H9 (cell line): Measurements from ENCODE around the gene YIPF3. TPM values are rescaled to one million over a fixed set of nuclear protein-coding genes. Genes with fewer than 3 reads are reported as not detected.

Source experiments
- DNase-seq: peaks from one replicate; pipeline ENCODE4 v3.0.0-alpha.2; 2017
- H2AFZ ChIP-seq: one replicate; pipeline ENCODE4 v1.6.1; 2013; ENCODE audit warnings: mild to moderate bottlenecking, low read length, control low read depth, moderate library complexity
- H2AK5ac ChIP-seq: 2 replicates; pipeline ENCODE4 v1.6.1; 2013; ENCODE audit warnings: low read length, control low read depth, mixed read lengths; ENCODE audit not compliant: insufficient read length
- H2BK120ac ChIP-seq: one replicate; pipeline ENCODE4 v1.6.1; 2013; ENCODE audit warnings: low read depth, mild to moderate bottlenecking, low read length, control low read depth, inconsistent platforms; ENCODE audit not compliant: poor library complexity, severe bottlenecking
- H2BK12ac ChIP-seq: 2 replicates; pipeline ENCODE4 v1.6.1; 2013; ENCODE audit warnings: low read length, control low read depth, mixed read lengths, low read depth; ENCODE audit not compliant: insufficient read length
- H2BK15ac ChIP-seq: 2 replicates; pipeline ENCODE4 v1.6.1; 2013; ENCODE audit warnings: low read depth, low read length, control low read depth
- H2BK20ac ChIP-seq: one replicate; pipeline ENCODE4 v1.6.1; 2013; ENCODE audit warnings: low read depth, mild to moderate bottlenecking, low read length, control low read depth, inconsistent platforms; ENCODE audit not compliant: poor library complexity, severe bottlenecking
- H2BK5ac ChIP-seq: 2 replicates; pipeline ENCODE4 v1.6.1; 2013; ENCODE audit warnings: low read length, control low read depth, mixed read lengths; ENCODE audit not compliant: insufficient read length
- H3K14ac ChIP-seq: 2 replicates; pipeline ENCODE4 v1.6.1; 2013; ENCODE audit warnings: low read length, control low read depth; ENCODE audit not compliant: insufficient read depth
- H3K18ac ChIP-seq: 2 replicates; pipeline ENCODE4 v1.6.1; 2013; ENCODE audit warnings: low read depth, mild to moderate bottlenecking, mixed read lengths, low read length, control low read depth; ENCODE audit not compliant: insufficient read length
- H3K23ac ChIP-seq: 2 replicates; pipeline ENCODE4 v1.6.1; 2013; ENCODE audit warnings: low read length, control low read depth, mixed read lengths, low read depth; ENCODE audit not compliant: insufficient read length
- H3K23me2 ChIP-seq: 2 replicates; pipeline ENCODE4 v1.6.1; 2013; ENCODE audit warnings: low read depth, mild to moderate bottlenecking, mixed read lengths, low read length, control low read depth; ENCODE audit not compliant: insufficient read length, poor library complexity, severe bottlenecking
- H3K27ac ChIP-seq: 2 replicates; pipeline ENCODE4 v1.5.1; 2013; ENCODE audit warnings: low read length, control low read depth, mixed read lengths, low read depth; ENCODE audit not compliant: insufficient read length
- H3K27me3 ChIP-seq: 2 replicates; pipeline ENCODE4 v1.6.1; 2013; ENCODE audit warnings: low read length, control low read depth, inconsistent platforms; ENCODE audit not compliant: insufficient read depth
- H3K4ac ChIP-seq: 2 replicates; pipeline ENCODE4 v1.6.1; 2013; ENCODE audit warnings: low read depth, mild to moderate bottlenecking, control low read depth, inconsistent platforms, low read length, moderate library complexity
- H3K4me1 ChIP-seq: 2 replicates; pipeline ENCODE4 v1.6.1; 2013; ENCODE audit warnings: low read length, control low read depth, inconsistent platforms; ENCODE audit not compliant: insufficient read depth
- H3K4me2 ChIP-seq: 2 replicates; pipeline ENCODE4 v1.6.1; 2013; ENCODE audit warnings: low read length, control low read depth, mixed read lengths; ENCODE audit not compliant: insufficient read length, insufficient read depth
- H3K56ac ChIP-seq: 2 replicates; pipeline ENCODE4 v1.6.1; 2013; ENCODE audit warnings: low read depth, mild to moderate bottlenecking, mixed read lengths, low read length, control low read depth; ENCODE audit not compliant: insufficient read length
- H3K79me1 ChIP-seq: 2 replicates; pipeline ENCODE4 v1.6.1; 2013; ENCODE audit warnings: low read depth, mild to moderate bottlenecking, moderate library complexity, low read length, control low read depth, inconsistent platforms; ENCODE audit not compliant: insufficient read depth, poor library complexity, severe bottlenecking
- H3K79me2 ChIP-seq: 2 replicates; pipeline ENCODE4 v1.6.1; 2013; ENCODE audit warnings: low read length, control low read depth, inconsistent platforms; ENCODE audit not compliant: insufficient read depth
- H3K9ac ChIP-seq: 2 replicates; pipeline ENCODE4 v1.6.1; 2013; ENCODE audit warnings: low read length, control low read depth, mixed read lengths; ENCODE audit not compliant: insufficient read length; ENCODE audit errors: extremely low read depth
- H3K9me3 ChIP-seq: one replicate; pipeline ENCODE4 v1.6.1; 2013; ENCODE audit warnings: low read depth, low read length, inconsistent platforms; ENCODE audit not compliant: control insufficient read depth
- H3T11ph ChIP-seq: one replicate; pipeline ENCODE4 v1.6.1; 2013; ENCODE audit warnings: mild to moderate bottlenecking, low read length, control low read depth, inconsistent platforms
- H4K20me1 ChIP-seq: one replicate; pipeline ENCODE4 v1.6.1; 2013; ENCODE audit not compliant: control insufficient read depth, insufficient read length, insufficient read depth
- H4K5ac ChIP-seq: 2 replicates; pipeline ENCODE4 v1.6.1; 2013; ENCODE audit warnings: low read depth, mild to moderate bottlenecking, mixed read lengths, low read length, control low read depth; ENCODE audit not compliant: insufficient read length
- H4K8ac ChIP-seq: replicated peaks from 2 replicates; pipeline ENCODE4 v1.6.1; 2013; ENCODE audit warnings: low read length, control low read depth, mixed read lengths, low read depth; ENCODE audit not compliant: insufficient read length
- H4K91ac ChIP-seq: 2 replicates; pipeline ENCODE4 v1.6.1; 2013; ENCODE audit warnings: low read depth, mild to moderate bottlenecking, moderate library complexity, mixed read lengths, low read length, control low read depth; ENCODE audit not compliant: insufficient read length
- H3K27ac Mint-ChIP-seq, 3 experiments: 2 replicates in 2 of 3; 3 replicates in 1 of 3; pipeline ENCODE4 v1.8.0; 2020 to 2021; ENCODE audit warnings: mixed read lengths in 3 of 3, mild to moderate bottlenecking in 1 of 3, moderate library complexity in 1 of 3
- H3K27me3 Mint-ChIP-seq: 2 replicates; pipeline ENCODE4 v1.8.0; 2021; ENCODE audit warnings: low read depth, mild to moderate bottlenecking, moderate library complexity, mixed read lengths
- H3K36me3 Mint-ChIP-seq, 3 experiments: 2 replicates in 2 of 3; 3 replicates in 1 of 3; pipeline ENCODE4 v1.8.0; 2020 to 2021; ENCODE audit warnings: low read depth in 3 of 3, mixed read lengths in 3 of 3; ENCODE audit not compliant: insufficient read depth in 1 of 3
- H3K4me1 Mint-ChIP-seq, 2 experiments: 2 replicates each; pipeline ENCODE4 v1.8.0; 2020; ENCODE audit warnings: mixed read lengths in 2 of 2
- H3K4me3 Mint-ChIP-seq, 2 experiments: 2 replicates in 1 of 2; 3 replicates in 1 of 2; pipeline ENCODE4 v1.8.0; 2020 to 2021; ENCODE audit warnings: mild to moderate bottlenecking in 2 of 2, mixed read lengths in 2 of 2, moderate library complexity in 1 of 2
- H3K9me3 Mint-ChIP-seq, 2 experiments: 2 replicates in 1 of 2; 3 replicates in 1 of 2; pipeline ENCODE4 v1.8.0; 2020; ENCODE audit warnings: mild to moderate bottlenecking in 2 of 2, mixed read lengths in 2 of 2, moderate library complexity in 1 of 2
- WGBS: extraction: QIAGEN DNeasy Blood & Tissue Kit; methylation state at CpG from one replicate; pipeline ENCODE4 v1.1.7; 2013; ENCODE audit warnings: missing lambda C conversion rate, low lambda C conversion rate, mixed read lengths; ENCODE audit not compliant: insufficient read length; ENCODE audit errors: extremely low coverage; 5-methylcytosine and 5-hydroxymethylcytosine counted together
- total RNA-seq: library from RNA; stranded (reverse); gene quantifications from 2 replicates; pipeline ENCODE4 v1.2.1, GENCODE V29; 2021
- TF ChIP-seq, protein P1 (sequence below): fragments of 200-600 bp; sonication (generic); conservative IDR thresholded peaks from 3 replicates; pipeline ENCODE4 v1.8.0; 2021; ENCODE audit warnings: antibody characterized with exemption, mild to moderate bottlenecking

Gene YIPF3
- total RNA-seq, 1 experiment from 2014 or later, result 84.5 TPM

- H3K4me1 ChIP-seq, result no peaks in the 10 kb centered on the region
- no peak overlapping the region for H3K4me2 ChIP-seq
- no peaks in the 10 kb centered on the region for H3K9me3 ChIP-seq
- no peak overlapping the region for H3K27ac ChIP-seq
- Mint-ChIP-seq H3K27me3 (no peaks in the 10 kb centered on the region), H3K9me3 (no peaks in the 10 kb centered on the region), H3K4me3 (no peak overlapping the region), H3K36me3 (peaks cover 0 to 64% (median 48%) of the 10 kb centered on the region in 3 experiments; a peak in 5 of 7 replicates), H3K4me1 (no peaks in the 10 kb centered on the region), H3K27ac (no peak overlapping the region)
- no peak overlapping the region for H2BK12ac ChIP-seq
- WGBS, result no CpG with 5 or more reads among the region's 3 CpGs
- H3K14ac ChIP-seq, result no peak overlapping the region
- H2AFZ ChIP-seq, result no peak overlapping the region
- no peak overlapping the region for H2BK5ac ChIP-seq
- no peak overlapping the region for H4K5ac ChIP-seq
- H2BK20ac ChIP-seq, result no peak overlapping the region
- no peaks in the 10 kb centered on the region for H4K20me1 ChIP-seq
- no peak overlapping the region for H3K56ac ChIP-seq
- H3T11ph ChIP-seq, result no peak overlapping the region
- no peak overlapping the region for H3K23ac ChIP-seq
- no peak overlapping the region for H3K4ac ChIP-seq
- H3K79me1 ChIP-seq, result peaks cover 2% of the 10 kb centered on the region
- H2BK120ac ChIP-seq, result no peak overlapping the region
- no peak overlapping the region for H4K8ac ChIP-seq
- H3K23me2 ChIP-seq, result no peaks in the 10 kb centered on the region
- TF ChIP-seq, protein P1, sequence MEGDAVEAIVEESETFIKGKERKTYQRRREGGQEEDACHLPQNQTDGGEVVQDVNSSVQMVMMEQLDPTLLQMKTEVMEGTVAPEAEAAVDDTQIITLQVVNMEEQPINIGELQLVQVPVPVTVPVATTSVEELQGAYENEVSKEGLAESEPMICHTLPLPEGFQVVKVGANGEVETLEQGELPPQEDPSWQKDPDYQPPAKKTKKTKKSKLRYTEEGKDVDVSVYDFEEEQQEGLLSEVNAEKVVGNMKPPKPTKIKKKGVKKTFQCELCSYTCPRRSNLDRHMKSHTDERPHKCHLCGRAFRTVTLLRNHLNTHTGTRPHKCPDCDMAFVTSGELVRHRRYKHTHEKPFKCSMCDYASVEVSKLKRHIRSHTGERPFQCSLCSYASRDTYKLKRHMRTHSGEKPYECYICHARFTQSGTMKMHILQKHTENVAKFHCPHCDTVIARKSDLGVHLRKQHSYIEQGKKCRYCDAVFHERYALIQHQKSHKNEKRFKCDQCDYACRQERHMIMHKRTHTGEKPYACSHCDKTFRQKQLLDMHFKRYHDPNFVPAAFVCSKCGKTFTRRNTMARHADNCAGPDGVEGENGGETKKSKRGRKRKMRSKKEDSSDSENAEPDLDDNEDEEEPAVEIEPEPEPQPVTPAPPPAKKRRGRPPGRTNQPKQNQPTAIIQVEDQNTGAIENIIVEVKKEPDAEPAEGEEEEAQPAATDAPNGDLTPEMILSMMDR, result no peak
- no peak for DNase-seq
- no peak overlapping the region for H2BK15ac ChIP-seq
- H4K91ac ChIP-seq, result no peak overlapping the region
- H2AK5ac ChIP-seq, result no peak overlapping the region
- H3K79me2 ChIP-seq, result peaks cover under 1% of the 10 kb centered on the region; the same call in 1 of the 2 replicates
- no peak overlapping the region for H3K9ac ChIP-seq
- no peak overlapping the region for H3K18ac ChIP-seq
- H3K27me3 ChIP-seq, result no peaks in the 10 kb centered on the region
These were observed 6.6 kb upstream of the YIPF3 start for GRCh38 chr6:43523284-43523683.
